Activated CD4-positive, alpha-beta T cell treated with anti-CD3 and anti-CD28 coated beads for 1 hour (primary cell): ENCODE measurements around the gene NABP1.
A peak's percentile ranks its signal among the peaks of the same experiment; 100 is the strongest.
"Not testable (repeated sequence)": the region's sequence is repeated elsewhere in the genome, so short reads cannot be mapped to it uniquely, and the experiment has no call there.

Experiments
- DNase-seq: peaks from one replicate; pipeline ENCODE4 v3.0.0-alpha.2; 2020

NABP1 gene

DNA sequence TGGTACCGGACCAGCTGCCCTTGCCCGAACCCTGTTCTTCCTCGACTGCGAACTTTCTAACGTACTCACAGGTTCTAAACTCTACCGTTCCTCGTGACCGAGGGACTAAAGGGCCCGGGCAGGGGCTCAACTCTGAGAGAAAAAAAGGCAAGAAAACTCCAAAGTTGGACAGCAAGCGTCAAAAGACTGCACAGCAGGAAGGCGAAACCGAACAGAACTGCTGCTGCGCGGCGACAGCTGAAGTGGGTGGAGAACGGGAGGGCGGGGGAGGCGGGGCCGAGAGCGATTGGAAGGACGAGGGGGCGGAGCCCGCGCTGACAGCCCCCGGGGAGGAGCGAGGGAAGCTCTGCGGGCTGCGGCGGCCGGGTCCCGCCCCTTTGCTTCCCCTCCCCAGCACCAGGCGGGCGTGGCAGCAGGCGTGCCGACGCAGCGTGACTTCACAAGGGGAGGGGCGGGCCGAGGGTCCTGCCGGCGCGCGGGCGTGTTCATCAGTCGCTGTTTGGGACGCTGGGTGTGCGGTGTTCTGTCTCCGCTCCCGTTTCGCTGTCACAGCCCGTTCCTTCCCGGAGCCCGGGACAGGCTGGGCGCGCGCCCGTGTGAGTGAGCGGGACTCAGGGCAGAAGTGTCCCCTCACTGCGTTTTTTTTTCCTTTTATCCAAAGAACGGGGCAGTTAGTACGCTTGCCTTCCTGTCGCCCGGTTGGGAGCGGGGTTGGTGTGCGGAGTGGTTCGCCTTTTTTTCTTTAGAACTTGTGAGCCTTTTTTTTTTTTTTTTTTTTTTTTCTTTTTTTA lies at the start of gene NABP1:
Gene NABP1 (plus strand): TSS at position 491 of the 791 bp plus-strand sequence. CDS start 479 bp downstream, outside the sequence.
- peak; percentile 98 for DNase-seq

GRCh38 chr2:191629001-191629453 lies 48.9 kb upstream of the NABP1 start:
- DNase-seq: no peak

DNA sequence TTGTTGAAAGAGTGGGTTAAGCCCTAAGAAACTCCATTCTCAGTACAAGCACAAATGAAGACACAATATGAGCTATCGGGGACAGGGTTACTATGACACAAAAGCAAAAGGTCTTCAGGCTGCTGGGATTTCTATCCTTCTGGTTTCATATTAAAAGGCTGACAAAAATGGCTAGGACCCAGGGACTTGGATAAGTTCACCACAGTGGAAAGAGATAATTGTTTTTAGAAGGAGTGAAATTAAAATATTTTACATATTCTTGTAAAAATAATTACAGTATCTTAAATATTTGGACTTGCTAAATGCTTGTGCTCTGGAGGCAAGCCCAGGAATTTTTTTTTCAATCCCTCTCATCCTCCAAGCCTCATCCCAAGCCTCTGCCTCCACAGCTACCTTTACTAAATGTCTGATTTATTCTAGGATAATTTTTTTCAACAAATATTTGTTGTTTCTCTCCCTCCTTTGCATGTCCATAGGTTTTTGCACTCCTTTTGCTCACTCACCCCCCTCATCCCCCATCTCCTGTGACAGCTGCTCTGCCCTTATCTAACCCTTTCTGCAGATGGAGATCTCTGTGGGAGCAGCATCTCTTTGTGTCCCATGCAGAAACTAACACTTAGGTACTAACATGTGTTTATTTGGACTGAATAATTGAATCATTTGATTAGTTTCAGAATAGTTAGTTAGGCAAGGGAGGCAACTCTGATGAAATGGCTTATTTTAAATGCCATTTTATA lies 47.8 kb upstream of the NABP1 start:
- DNase-seq: no peak

- no peak for DNase-seq
These were observed 46.2 kb upstream of the NABP1 start for GRCh38 chr2:191631754-191632153.

DNA sequence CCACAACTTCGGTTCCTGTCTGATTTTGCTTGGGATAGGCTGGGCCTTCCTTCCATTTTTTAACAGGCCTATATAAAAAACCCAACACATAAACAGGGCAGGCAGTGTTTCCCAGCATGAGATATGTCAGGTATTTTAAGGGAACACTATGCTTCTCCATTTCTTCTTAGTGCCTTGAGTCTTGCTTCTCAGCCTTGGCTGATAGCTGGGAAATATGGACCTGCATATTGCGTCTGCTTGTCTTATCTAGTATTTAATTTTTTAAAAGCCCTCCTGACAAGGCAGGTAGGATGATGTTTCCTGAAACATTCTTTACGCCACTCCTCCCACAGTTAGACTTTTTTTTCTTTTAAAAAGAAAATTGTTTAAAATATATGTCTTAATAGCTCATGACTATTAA lies 45.5 kb upstream of the NABP1 start:
- no peak for DNase-seq

- no peak for DNase-seq
These were observed 43.1 kb upstream of the NABP1 start for GRCh38 chr2:191634791-191635190.

- DNase-seq: no peak
These were observed 42.4 kb upstream of the NABP1 start for GRCh38 chr2:191635333-191636234.

DNA sequence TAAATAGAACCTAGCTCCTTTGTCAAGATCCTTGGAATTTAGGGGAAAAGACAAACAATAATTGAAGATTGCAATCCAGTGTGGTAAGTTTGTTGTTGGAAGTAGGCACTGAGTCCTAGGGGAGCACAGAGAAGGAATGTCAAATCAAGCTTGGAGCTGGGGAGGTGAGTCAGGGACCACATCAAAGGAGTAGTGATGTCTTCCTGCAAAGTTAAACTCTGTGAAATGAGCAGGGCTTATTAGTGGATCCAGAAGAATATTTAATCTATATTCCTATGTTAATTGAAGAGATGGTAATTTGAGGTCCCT lies 41.7 kb upstream of the NABP1 start:
- DNase-seq: no peak

DNA sequence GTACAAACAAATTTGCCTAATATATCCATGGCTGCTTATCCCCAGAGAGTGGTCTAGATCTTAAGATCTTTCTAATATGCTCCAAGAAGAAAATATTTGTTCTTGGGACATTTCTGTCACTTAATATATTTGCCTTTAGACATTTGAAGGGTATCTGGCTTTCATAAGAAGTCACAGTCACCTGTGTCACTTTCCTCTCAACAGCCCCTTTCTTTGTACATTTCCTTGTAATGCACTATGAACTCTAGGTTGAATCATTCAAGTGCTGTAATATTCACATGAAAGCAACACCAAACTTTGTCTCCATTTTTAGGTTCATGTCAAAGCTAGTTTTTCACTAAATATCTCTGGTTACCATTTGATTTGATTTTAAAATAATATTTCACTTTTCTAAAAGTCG lies 41.4 kb upstream of the NABP1 start:
- DNase-seq: no peak

DNA sequence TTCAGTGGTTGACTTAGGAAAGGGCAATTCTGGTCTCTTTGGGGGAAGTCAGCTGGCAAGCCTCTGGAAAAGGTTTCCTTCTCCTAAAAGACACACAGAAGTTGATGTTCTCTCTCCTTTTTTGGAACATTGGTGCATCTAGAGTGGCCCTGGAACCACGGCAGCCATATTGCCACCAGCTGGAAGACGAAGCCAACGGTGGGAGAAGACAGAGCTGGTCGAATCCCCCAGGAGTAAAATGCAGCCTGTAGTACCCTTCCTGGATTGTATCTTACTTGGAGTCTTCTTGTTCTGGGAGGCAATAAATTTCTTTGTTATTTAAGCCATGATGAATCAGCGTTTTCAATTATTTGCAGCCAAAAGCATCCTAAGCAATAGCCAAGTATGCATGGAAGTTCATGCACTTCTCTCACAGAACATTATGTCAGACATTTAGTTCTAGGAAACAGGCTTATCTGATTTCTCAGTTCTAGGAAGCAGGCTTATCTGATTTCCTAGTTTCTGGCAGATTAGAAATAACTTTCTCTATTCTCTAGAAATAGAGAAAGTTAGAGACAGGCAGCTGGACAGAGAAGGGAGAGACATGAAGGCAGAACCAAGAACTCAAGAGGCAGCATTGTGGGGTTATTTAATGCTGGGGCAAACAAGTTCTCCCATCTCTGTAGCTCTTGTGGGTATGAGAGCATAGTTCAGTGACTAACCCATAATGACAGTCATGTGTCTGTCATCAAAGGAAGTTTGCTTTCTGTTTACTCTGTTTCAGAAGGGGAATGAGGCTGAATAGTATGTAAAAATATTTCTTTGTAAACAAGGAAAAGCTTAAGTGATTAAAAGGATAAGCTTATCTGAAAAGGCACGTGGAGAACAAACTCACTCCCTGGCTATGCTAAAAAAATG lies 40.5 kb upstream of the NABP1 start:
- no peak for DNase-seq

DNA sequence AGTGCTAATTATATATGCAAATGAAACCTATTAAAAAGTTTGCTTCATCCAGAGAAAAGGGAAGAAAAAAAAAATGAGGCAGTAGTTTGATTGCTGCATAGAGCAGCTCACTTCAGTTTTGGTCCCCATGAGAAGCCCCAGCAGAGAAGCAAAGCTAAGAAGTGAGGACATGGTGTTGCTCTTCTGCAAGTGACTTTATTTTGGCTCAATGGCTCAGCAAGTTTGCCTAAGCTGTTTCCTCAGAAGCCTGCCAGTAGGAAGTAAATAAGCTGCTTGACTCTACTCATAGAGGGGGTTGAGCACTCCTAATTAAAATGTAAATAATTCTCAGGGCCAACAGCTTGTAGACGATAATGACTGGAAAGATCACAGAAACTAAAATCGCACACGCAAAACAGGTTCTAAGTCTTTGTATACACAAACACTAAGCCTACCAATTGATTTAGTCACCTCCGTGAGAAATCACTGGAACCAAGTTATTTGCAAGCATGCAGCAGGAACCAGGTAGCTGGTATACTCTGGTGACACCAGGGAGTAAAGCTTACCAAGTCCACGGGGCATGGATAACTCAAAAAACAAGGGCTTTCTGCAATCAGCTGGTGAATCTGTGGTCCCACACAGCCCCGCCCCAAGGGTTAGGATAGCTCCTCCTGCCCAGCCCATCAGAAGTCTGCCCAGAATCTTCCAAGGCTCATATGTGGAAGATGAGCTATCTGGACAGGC lies 39.7 kb upstream of the NABP1 start:
- DNase-seq: no peak

DNA sequence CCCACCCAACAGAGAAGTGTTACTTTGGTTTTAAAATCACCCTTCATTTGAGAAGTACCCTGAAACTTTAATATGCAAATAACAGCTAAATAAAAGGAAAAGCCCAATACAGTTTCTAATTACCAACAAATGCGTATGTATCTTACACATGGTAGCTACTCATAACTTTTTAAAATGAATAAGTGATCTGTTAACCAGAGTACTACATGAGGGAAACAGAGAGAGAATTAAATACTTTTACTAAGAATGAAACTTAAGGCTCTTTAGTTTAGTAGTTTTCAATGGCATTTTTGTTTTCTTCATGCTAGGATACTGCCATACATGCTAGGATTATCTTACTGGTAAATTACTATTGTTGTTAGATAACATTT lies 39.1 kb upstream of the NABP1 start:
- no peak for DNase-seq

GRCh38 chr2:191641609-191642008 lies 36.3 kb upstream of the NABP1 start:
- DNase-seq: no peak

DNA sequence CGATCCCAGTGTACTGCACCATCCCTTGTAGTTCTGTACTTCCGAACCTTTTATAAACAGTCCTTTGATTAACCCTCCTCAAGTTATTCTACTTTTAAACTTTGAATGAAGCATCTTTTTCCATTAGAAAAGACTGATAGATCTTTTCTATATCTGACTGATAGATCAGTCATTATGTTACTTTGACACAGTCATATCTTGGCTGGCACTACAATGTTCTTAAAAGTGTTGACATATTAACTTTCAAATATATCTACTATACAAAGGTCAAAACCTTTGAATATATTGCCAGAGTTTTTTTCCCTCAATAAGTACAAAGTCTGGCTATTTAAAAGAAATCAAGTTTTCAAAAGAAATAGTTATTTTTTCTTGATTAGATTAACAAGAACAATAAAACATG lies 35.4 kb upstream of the NABP1 start:
- no peak for DNase-seq

DNA sequence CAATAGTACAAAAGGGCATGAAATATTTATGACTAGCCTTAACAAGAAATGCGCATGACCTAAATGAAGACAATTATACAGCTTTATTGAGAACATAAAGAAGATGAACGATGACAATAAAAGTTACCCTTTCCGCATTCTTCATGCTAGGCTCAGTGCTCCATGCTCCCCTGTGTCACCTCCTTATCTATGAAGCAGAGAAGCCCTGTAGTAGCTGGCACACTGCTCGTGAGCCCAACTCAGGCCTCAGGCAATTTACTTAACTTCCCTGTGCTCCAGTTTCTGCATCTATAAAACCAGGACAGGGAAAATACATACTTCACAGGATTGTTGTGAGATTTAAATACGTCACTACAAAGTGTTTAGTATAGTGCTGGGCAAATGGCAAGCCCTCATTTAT lies 34.5 kb upstream of the NABP1 start:
- DNase-seq: no peak

DNA sequence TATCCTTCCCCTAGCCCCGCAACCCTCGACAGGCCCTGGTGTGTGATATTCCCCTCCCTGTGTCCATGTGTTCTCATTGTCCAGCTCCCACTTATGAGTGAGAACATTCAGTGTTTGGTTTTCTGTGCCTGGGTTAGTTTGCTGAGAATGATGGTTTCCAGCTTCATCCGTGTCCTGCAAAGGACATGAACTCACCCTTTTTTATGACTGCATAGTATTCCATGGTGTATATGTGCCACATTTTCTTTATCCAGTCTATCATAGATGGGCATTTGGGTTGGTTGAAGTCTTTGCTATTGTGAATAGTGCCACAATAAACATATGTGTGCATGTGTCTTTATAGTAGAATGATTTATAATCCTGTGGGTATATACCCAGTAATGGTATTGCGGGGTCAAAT lies 33.3 kb upstream of the NABP1 start:
- not testable (repeated sequence) for DNase-seq

DNA sequence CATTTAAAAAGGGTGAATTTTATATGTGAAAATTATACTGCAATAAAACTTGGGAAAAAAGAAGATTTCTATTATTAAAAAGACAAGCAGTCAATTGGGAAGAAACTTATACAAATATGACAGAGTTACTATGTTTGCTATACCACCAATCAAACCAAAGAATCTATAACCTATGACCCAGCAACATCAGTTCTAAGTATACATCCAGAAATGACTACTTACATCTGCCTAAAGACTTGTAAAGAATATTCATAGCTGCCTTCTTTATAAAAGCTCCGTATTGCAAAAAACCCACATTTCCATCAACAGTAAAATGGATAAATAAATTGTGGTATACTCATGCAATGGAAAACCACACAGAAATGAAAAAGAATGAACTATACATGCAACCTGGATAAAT lies 32.9 kb upstream of the NABP1 start:
- no peak for DNase-seq

- no peak for DNase-seq
These were observed 32.3 kb upstream of the NABP1 start for GRCh38 chr2:191645434-191646162.

DNA sequence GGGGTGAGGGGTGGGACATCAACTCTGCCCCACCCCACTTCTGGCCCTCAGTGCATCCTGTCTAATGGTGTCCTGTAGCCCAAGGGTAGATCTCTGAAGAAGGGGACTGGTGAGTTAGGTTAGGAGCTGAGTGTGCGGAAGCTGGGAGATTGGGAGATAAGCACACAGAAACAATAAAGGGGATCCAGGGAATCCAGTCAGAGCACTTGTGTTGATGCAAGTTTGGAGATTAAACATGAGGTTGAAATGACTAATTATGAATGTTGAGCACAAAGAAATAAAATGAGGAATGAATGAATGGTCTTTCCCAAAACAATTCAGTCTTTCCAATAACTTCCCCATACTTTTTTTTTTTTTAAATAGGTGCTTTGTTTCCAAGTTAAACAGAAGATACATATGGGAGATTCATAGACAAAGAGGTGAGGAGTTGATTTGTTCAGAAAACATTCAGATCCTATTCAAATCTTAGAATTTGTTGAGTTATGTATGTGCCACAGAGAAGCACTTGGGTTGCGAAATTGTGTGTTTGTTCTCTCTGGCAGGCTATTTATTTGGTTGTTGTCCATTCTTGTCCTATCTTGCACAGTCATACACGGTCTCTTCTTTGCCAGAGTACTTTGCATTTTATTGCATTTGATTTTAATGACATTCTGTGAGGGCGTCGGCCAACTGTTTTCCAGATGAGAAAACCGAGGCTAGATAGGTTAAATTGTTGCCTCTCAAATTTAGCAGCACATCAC lies 31.6 kb upstream of the NABP1 start:
- no peak for DNase-seq

DNA sequence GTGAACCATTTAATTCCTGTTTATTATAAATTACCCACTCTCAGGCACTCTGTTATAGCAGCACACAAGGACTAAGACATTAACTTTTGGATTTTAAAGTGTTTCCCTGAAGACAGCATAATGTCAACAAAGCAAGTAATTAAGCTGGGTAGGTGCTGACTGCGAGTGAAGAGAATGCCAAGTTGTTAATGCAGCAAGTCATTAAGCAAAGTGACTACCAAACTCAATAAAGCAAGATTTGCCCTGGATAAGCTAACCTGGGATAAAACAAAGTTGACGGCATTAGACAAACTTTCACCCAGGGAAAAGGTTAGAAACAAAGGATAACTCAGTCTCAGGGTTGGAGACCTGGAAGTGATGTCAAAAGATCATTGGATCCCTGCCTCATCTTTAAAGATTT lies 28.4 kb upstream of the NABP1 start:
- no peak for DNase-seq
